ENCODE results near the gene VN1R5. TPM values are rescaled to one million over a fixed set of nuclear protein-coding genes. Genes with fewer than 3 reads are reported as not detected.
"Not testable (repeated sequence)": the region's sequence is repeated elsewhere in the genome, so short reads cannot be mapped to it uniquely, and the experiment has no call there.

Gene VN1R5
- not detected for total RNA-seq

DNA sequence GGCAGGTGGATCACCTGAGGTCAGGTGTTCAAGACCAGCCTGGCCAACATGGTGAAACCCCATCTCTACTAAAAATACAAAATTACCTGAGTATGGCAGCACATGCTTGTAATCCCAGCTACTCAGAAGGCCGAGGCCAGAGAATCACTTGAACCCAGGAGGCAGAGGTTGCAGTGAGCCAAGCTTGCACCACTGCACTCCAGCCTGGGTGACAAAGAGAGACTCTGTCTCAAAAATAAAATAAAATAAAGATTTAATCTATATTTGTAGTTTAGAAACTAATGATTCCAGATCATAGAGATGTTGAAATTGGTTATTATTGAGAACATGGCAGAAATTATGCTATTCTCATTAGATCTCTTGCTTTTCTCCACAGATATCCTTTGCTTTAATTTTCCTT lies at the start of gene VN1R5:
Gene VN1R5 (plus strand): TSS at position 301 of the 400 bp plus-strand sequence.
- DNase-seq (ENCODE audit: low spot score); ATAC-seq: not testable (repeated sequence)

DNA sequence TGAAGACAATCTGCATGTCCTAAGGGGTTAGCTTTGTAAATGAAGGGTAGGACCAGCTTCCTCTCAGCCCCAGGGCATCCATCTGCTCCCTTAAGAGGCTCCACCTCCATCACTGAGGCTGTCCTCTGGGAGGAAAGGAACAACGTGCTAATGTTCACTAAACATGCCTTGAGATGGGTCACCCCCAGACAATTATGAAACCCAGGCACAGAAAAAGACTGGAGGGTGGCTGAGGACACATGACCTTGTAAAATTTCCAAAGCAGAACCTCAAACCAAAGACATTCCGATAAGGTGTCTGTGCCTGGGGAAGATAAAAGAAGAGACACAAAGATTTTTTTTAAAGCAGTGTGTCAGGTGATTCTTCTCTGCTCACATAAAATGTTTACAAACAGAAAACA lies 46.5 kb upstream of the VN1R5 start:
- no peak for DNase-seq (ENCODE audit: low spot score)
- no peak for ATAC-seq

DNA sequence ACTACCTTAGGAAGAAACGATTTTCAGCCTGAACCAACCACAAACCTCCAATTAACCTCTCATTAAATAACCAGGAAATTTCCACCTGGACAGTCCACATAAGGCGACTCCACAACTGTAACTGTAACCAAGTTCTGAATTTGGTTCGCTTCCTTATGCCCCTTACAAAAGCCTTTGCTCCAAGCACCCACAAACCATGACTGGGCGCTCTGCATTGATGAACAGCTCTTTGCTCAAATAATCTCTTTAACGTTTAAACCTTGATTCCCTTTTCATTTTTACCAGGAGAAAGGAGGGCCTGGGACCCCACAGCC lies 45.9 kb upstream of the VN1R5 start:
- peak; percentile 3 for ATAC-seq

DNA sequence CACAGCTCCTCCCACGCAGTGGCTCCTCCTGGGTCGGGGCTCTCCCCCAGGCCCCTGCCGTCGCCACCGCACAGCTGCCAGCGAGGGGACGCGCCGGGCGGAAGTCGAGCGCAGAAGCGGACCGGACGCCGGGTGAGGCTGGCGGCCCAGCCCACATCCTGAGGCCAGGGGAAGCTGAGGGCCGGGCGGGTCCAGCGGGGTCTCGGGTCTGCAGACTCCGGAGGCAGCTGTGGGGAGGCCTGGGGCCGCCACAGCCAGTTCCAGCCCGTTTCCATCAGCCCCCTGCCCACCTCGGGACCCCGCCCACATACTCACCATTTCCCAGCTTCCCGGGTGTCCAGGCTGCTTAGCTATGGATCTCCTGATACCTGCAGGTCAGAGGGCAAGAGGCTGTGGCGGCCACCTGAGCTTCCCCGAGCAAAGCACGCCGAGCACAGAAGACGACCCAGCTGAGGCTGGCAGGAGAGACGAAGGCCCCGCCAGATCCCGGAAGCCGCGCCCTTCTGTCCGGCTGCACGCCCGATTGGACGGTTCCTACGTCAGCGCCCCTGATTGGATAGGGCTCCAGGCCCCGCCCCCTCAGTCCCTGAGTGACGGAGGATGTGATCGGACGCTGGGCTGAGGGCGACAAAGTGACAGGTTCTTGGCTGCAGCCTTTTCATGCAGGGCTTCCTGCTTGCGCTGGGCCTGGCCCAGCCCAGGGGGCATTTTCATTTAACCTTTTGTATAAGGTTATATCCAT lies 45.3 kb upstream of the VN1R5 start:
- ATAC-seq: peak; percentile 100
- peak; percentile 98 for DNase-seq (ENCODE audit: low spot score)

More for the DNA sequence above, 45.9 kb upstream of the VN1R5 start:
- DNase-seq (ENCODE audit: low spot score): no peak

DNA sequence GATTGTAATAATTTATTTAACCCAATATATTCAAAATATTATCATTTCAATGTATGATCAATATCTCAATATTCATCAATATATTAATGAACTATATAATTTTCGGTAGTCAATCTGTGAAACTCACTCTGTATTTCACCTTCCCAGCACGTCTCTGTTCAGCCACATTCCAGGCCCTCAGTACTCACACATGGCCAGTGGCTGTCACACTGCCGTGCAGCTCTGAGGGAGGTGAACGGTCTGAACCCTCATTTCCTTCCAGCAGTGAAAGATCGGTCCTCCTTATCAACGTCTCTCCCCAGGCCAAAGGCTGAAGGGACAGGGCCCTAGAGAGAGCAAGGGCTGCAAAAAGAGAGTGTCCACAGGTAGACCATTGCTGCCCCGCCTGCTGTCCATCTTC lies 44.5 kb upstream of the VN1R5 start:
- ATAC-seq (no peak), DNase-seq (ENCODE audit: low spot score) (no peak)

DNA sequence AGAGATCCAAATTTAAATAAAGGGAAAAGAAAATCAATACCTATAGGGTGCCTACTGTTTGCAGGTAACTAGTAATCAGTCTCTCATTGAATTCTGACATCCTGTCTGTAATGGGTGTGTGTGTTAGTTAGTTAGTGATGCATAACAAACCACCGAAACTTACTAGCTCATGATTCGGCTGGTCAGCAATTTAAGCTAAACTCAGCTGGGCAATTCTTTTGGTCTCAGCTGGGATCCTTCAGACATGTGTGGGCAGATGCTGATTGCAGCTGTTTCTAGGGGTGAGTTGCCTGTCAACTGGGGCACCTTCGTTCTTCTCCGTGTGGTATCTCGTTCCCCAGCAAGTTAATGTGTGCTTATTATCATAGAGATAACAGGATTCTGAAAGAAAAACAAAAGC lies 43.9 kb upstream of the VN1R5 start:
- no peak for DNase-seq (ENCODE audit: low spot score)
- no peak for ATAC-seq

DNA sequence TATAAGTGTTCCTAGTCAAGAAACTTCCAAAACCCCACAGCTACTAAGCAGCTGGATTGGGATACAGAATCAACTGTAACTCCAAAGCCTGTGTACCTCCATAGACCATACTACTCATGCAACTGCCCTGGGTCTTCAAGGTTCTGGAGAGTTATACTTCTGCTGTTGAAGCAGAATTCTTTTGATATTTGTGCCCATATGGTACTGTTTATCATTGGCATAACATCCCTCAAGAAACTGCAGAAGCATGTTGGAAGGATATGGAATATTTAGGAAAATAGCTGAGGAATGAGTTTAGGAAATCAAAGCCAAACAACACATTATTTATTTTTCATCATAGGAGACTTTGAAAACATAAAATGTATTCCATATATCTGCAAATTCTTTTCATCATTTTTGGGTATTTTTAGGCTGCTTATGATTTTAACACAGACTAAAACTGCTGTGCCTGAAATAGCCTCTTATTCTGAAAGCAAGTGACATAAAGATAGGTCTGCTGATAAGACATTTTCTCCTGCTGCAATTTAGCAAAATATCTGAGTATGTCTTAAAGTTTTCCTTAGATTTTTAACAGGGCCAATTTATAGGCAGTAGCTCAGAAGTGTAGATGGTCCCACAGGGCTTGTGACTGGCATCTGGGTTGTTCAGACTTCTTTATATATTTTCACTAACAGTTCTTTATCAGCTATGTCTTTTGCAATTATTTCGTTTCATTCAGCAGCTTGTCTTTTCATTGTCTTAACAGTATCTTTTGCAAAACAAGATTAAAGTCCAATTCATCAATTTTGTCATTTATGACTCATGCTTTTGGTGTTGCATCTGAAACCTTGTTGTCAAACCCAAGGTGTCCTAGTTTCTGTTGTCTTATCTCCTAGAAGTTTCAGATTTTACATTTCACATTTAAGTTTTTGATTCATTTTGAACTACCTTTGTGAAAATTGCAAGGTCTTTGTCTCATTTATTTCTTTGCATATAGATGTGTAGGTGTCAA lies 43.0 kb upstream of the VN1R5 start:
- no peak for ATAC-seq
- DNase-seq (ENCODE audit: low spot score): no peak

DNA sequence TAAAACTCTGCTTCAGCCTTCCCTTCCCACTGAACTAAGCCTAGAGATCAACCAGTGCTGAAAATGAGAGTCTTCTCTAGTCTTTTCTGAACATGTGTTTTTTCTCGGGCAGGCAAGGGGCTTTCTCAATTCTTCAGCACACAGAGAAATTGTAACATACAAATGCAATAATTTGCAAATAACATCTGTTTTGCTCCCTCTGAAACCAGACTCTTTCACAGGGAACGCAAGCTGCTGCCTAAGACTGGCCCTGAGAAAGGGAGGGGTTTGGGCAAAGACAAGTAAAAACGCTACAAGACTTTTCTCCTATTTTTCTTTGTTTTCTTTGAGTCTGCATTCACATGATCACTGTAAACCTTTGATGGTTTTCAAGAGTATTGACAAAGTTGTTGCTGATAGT lies 39.6 kb upstream of the VN1R5 start:
- ATAC-seq (no peak), DNase-seq (ENCODE audit: low spot score) (no peak)

DNA sequence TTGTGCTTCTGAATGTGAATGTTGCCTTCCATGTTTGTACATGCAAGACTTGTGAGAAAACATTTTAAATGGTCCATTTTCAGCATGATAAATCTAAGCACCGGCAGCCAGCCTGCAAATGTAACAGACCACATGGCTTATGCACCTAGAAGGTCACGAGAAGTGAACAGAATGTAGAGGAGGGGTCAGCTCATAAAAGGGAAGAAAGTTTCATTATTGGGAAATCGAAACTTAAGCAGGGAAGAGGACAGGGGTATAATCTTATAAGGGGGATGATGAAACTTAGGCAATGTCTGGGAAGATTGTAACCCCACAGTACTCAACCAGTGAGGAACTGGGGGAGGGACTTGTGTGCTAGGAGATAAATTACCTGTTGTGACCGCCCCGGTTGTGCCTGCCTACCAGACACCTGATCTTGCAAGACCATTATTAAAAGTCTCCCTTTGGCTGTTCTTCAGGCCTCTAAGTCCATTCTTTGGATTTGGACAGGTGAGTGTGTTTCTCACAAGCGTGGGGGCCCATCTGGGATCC lies 37.7 kb upstream of the VN1R5 start:
- no peak for DNase-seq (ENCODE audit: low spot score)
- no peak for ATAC-seq

DNA sequence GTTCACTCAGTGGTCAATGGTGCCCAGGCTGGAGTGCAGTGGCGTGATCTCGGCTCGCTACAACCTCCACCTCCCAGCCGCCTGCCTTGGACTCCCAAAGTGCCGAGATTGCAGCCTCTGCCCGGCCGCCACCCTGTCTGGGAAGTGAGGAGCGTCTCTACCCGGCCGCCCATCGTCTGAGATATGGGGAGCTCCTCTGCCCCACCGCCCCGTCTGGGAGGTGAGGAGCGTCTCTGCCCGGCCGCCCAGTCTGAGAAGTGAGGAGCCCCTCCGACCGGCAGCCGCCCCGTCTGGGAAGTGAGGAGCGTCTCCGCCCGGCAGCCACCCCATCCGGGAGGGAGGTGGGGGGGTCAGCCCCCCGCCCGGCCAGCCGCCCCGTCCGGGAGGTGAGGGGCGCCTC lies 35.6 kb upstream of the VN1R5 start:
- ATAC-seq; DNase-seq (ENCODE audit: low spot score): not testable (repeated sequence)

DNA sequence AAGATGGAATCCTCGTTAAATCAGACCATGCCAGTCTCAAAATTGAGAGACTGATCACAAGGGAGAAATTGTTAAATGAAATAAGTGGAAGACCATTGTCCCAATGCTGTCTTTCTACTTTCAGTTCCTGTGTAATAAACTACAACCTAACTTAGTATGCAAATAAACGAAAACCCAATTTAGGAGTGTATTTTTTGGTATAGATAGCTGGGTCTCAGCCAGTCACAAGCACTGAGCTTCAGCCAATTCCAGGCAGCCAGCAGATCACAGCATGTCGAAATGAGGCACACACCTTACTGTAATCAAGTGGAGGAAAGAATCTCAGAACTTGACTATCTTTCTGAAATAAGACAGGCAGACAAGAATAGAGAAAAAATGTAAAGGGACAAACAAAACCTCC lies 33.0 kb upstream of the VN1R5 start:
- ATAC-seq (no peak), DNase-seq (ENCODE audit: low spot score) (no peak)

DNA sequence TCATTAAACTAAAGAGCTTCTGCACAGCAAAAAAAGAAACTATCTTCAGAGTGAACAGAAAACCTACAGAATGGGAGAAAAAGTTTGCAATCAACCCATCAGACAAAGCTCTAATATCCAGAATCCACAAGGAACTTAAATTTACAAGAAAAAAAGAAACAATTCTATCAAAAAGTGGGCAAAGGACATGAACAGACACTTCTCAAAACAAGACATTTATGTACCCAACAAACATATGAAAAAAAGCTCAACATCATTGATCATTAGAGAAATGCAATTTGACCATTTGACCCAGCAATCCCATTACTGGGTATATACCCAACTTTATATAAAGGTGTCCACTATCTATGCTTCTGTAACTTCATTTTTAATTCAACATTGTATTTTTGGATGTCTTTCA lies 31.1 kb upstream of the VN1R5 start:
- ATAC-seq (no peak), DNase-seq (ENCODE audit: low spot score) (no peak)

DNA sequence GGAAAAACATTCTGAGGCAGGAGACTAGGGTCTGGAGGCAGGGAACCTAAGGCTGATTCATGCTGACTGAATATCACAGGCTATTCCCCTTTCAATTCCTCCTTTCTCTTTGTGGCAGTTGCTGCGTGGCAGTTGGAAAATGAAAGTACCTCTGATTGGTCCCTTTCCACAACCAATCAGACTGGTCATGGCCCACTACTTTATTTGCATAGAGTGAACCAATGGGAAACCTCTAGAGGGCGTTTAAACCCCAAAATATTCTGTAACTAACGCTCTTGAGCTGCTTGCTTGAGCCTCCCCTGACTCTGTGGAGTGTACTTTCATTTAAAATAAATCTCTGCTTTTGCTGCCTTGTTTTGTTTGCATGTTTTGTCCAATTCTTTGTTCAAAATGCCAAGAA lies 27.7 kb upstream of the VN1R5 start:
- ATAC-seq: no peak

DNA sequence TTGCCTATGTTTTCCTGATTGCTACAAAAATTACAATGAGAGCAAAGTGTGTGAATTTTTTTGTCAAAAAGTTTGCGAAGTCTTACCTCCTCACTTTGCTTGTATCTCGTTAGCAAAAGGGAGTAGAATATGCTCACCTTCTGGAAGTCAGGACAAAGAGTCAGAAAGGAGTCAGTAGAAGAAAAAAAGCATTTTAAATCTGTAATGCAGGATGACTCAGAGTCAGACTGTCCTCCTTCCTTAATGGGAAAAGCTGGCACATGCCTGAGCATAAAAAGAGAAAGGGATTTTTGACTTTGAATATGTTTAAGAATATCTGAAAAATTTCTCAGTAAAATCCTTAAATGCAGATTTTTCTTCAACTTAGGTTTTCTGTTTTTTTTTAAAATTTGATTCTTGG lies 14.2 kb upstream of the VN1R5 start:
- no peak for ATAC-seq
- no peak for DNase-seq (ENCODE audit: low spot score)

More for the DNA sequence above, 27.7 kb upstream of the VN1R5 start:
- DNase-seq (ENCODE audit: low spot score): no peak

DNA sequence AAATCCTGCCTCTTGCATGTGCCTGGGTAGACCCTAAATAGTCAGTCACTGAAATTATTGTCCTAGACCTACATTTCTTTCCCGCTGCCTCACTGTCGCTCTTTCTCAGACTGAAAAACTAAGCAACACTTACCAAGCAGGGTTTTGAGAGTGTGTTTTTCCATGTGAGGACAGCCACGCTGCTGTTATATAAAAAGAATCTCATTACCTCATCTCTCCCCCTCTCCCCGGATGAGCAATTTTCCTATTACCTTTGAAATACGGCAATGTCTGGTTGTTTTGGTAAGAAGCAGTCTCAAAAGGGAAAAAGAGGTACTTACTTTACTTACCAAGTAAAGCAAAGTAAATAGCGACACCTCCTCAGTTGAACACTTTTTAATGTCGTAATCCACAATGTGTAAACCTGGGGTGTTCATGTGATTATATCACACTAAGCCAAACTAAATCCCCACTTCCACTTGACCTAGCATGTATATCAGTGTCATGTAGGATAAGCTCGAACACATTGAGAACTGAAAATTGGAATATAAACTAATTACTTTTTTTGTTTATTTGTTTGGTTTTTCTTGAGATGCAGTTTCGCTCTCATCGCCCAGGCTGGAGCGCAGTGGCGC lies 12.2 kb upstream of the VN1R5 start:
- DNase-seq (ENCODE audit: low spot score) (no peak), ATAC-seq (no peak)

DNA sequence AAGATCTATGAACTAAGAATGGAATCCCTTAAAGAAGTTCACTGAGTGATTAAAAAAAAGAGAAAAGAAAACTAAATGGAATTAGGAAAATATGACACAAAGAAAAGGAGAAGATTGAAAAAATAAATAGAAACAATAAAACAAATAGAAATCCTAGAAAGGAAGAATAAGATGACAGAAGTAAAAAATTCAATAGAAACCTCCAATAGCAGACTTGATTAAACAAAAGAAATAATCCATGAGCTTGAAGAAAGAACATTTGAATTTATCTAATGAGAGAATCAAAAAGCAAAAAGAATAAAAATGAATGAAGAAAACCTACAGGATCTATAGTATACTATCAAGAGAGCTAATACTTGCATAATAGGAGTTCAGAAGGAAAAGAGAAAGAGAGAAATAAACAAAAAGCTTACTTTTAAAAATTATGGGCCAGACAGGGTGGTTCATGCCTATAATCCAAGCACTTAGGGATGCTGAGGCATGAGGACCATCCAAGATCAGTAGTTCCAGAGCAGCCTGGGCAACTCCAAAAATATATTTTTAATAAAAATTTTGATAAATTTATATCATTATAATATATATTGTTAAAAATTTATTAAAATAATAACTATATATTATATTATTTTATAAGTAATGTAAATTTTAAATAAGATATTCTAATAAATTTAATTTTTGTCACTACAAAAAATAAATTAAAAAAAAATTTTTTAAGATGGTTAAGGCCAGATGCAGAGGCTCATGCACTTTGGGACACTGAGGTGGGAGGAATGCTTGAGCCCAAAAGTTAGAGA lies 9.4 kb upstream of the VN1R5 start:
- ATAC-seq (no peak), DNase-seq (ENCODE audit: low spot score) (no peak)

DNA sequence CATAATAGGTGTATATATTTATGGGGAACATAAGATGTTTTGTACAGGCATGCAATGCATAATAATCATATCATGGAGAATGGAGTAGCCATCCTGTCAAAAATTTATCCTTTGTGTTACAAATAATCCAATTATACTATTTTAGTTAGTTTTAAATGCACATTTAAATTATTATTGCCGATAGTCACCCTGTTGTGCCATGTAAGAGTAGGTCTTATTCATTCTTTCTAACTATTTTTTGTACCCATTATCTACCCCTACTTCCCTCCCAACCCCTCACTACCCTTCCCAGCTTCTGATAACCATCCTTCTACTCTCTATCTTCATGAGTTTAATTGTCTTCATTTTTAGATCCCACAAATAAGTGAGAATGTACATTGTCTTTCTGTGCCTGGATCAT lies 8.3 kb upstream of the VN1R5 start:
- ATAC-seq (no peak), DNase-seq (ENCODE audit: low spot score) (no peak)

DNA sequence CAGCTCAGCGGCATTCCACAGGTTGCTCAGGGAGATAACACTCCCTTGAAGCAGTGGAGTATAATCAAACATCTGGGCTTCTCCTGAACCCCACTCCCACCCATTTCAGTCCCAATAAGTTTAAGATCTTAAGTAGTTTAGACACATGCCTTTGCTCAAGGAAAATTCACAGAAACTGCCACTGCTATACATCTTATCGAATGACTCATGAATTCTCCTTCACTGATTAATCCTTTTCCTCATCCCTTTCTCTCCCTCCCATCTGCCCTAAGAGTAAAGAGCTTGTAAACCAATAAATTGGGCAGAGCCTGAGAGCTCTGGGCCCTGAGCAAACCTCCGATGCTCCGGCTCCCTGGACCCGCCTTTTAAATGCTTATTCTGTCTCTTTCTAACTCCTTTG lies 10.2 kb downstream of the VN1R5 start:
- DNase-seq (ENCODE audit: low spot score) (no peak), ATAC-seq (no peak)

DNA sequence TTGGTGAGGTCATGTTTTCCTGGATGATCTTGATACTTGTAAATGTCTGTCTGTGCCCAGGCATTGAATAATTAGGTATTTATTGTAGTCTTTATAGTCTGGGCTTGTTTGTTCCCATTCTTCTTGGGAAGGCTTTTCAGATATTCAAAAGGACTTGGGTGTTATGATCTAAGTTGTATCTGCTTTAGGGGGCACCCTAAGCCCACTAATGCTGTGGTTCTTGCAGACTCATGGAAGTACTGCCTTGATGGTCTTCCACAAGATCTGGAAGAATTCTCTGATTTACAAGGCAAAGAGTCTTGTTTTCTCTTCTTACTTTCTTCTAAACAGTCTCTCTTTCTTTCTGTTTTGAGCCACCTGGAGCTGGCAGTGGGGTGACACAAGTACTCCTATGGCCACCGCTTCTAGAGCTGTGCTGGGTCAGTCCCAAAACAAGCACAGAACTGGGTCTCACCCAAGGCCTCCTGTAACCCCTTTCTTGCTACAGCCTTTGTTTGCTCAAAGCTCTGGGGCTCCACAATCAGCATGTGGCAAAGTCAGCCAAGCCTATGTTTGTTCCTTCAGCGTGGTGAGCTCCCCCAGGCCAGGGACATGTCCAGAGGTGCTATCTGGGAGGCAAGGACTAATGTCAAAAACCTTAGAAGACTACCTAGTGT lies 12.6 kb downstream of the VN1R5 start:
- ATAC-seq: peak; percentile 97

DNA sequence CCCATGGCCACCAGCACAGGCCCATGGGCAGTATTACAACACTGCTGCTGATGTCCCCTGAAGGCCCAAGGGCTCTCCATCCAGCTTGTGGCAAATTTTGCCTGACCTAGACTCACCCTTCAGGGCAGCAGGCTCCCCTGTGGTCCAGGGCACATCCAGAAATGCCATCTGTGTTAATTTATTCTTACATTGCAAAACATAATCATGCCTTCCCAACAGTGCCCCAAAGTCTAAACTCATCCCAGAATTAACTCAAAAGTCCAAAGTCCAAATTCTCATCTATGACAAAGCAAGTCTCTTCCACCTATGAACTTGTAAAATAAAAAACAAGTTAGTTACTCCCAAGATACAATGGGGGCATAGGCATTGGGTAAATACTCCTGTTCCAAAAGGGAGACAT lies 13.3 kb downstream of the VN1R5 start:
- DNase-seq (ENCODE audit: low spot score): no peak
- ATAC-seq: peak; percentile 58

More for the DNA sequence above, 12.6 kb downstream of the VN1R5 start:
- DNase-seq (ENCODE audit: low spot score): peak; percentile 72

Measured in left lobe of liver (tissue), 2 donors.